ENCODE measurements around the gene NCBP2. TPM values are rescaled to one million over a fixed set of nuclear protein-coding genes. Genes with fewer than 3 reads are reported as not detected.

The NCBP2 gene
- total and polyA plus RNA-seq, 7 donors: 35.7 to 60.7 (median 44.9) TPM

DNA sequence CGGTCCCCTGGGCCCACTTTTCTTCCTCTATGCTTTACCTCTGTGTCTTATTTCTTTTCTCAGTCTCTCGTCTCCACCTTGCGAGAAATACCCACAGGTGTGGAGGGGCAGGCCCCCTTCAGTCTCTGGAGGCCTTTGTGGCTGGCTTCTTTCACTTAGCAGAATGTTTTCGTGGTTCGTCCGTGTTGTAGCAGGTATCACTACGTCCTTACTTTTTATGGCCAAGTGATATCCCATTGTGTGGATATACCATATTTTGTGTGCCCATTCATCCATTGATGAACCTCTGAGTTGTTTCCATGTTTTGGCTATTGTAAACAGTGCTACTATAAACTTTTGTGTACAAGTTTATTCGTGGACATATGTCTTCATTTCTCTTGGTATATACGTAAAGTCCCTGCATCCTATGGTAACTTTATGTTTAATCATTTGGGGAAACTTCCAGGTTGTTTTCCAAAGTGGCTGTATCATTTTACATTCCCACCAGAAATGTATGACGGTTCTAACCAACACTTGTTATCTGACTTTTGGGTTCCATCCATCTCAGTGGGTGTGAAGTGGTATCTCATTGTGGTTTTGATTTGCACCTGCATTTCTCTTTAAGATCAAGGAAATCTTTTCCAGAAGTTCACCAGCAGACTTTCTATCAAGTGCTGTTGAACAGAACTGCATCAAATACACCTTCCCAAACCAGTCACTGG is 20.8 kb upstream of the NCBP2 start:
- H3K9me3 ChIP-seq: no peaks in the 10 kb centered on the region
- TF ChIP-seq POLR2A (IDR thresholded peaks at IDR 0.05) (no peak), POLR2AphosphoS5 (IDR thresholded peaks at IDR 0.05) (no peak), EP300 (IDR thresholded peaks at IDR 0.05) (no peak)
- TF ChIP-seq, protein P1, sequence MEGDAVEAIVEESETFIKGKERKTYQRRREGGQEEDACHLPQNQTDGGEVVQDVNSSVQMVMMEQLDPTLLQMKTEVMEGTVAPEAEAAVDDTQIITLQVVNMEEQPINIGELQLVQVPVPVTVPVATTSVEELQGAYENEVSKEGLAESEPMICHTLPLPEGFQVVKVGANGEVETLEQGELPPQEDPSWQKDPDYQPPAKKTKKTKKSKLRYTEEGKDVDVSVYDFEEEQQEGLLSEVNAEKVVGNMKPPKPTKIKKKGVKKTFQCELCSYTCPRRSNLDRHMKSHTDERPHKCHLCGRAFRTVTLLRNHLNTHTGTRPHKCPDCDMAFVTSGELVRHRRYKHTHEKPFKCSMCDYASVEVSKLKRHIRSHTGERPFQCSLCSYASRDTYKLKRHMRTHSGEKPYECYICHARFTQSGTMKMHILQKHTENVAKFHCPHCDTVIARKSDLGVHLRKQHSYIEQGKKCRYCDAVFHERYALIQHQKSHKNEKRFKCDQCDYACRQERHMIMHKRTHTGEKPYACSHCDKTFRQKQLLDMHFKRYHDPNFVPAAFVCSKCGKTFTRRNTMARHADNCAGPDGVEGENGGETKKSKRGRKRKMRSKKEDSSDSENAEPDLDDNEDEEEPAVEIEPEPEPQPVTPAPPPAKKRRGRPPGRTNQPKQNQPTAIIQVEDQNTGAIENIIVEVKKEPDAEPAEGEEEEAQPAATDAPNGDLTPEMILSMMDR (IDR thresholded peaks at IDR 0.05): no peak
- no peak overlapping the region for H3K27ac ChIP-seq
- H3K27me3 ChIP-seq: no peaks in the 10 kb centered on the region
- WGBS, 2 donors: 41 to 63% methylated on average over 10 of the region's 10 CpGs
- no peak for DNase-seq
- no peaks in the 10 kb centered on the region for H3K36me3 ChIP-seq
- intact Hi-C loops (cut with DNase I): no loop called here
- no peak overlapping the region for H3K4me3 ChIP-seq
- peaks cover 0 to 12% (median 9%) of the 10 kb centered on the region in 4 donors for H3K4me1 ChIP-seq

DNA sequence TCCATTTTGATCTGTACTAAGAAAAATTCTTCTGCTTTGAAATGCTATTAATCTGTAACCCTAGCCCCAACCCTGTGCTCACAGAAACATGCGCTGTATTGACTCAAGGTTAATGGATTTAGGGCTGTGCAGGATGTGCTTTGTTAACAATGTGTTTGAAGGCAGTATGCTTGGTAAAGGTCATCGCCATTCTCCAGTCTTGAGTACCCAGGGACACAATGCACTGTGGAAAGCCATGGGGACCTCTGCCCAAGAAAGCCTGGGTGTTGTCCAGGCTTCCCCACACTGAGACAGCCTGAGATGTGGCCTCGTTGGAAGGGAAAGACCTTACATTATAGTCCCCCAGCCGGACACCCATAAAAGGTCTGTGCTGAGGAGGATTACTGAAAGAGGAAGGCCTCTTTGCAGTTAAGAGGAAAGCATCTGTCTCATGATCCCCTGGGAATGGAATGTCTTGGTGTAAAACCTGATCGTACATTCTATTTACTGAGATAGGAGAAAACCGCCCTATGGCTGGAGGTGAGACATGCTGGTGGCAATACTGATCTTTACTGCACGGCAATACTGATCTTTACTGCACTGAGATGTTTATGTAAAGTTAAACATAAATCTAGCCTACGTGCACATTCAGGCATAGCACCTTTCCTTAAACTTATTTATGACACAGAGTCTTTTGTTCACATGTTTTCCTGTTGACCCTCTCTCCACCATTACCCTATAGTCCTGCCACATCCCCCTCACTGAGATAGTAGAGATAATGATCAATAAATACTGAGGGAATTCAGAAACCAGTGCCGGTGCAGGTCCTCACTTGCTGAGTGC is 20.0 kb upstream of the NCBP2 start:
- no peak for DNase-seq
- TF ChIP-seq, protein P1 (IDR thresholded peaks at IDR 0.05): no peak
- Histone ChIP-seq H3K36me3 (no peaks in the 10 kb centered on the region), H3K27ac (no peak overlapping the region), H3K9me3 (no peaks in the 10 kb centered on the region), H3K27me3 (no peaks in the 10 kb centered on the region), H3K4me3 (no peak overlapping the region), H3K4me1 (peaks cover 0 to 4% (median 1%) of the 10 kb centered on the region in 4 donors)
- 15 to 53% methylated on average over 9 of the region's 9 CpGs for WGBS, 2 donors
- intact Hi-C loops (cut with DNase I): no loop called here

DNA sequence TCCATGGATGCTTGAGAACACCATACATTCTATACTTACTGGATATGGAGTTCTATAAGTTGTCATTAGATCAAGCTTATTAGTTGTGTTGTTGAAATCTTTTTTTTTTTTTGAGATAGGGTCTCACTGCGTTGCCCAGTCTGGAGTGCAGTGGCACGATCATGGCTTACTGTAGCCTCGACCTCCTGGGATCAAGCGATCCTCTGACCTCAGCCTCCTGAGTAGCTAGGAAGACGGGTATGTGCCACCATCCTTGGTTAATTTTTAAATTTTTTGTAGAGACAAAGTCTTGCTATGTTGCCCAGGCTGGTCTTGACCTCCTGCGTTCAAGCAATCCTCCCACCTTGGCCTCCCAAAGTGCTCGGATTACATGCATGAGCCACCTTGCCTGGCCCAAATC is 12.5 kb upstream of the NCBP2 start:
- Histone ChIP-seq H3K4me1 (no peaks in the 10 kb centered on the region), H3K36me3 (peaks cover 0 to 10% (median 0%) of the 10 kb centered on the region in 4 donors), H3K27me3 (no peaks in the 10 kb centered on the region), H3K9me3 (no peaks in the 10 kb centered on the region), H3K27ac (no peak overlapping the region), H3K4me3 (no peak overlapping the region)
- 82 to 94% methylated on average over 7 of the region's 7 CpGs for WGBS, 2 donors
- DNase-seq: no peak
- intact Hi-C loops (cut with DNase I): no loop called here
- TF ChIP-seq, protein P1 (IDR thresholded peaks at IDR 0.05): no peak
- TF ChIP-seq POLR2A (IDR thresholded peaks at IDR 0.05) (no peak), EP300 (IDR thresholded peaks at IDR 0.05) (no peak), POLR2AphosphoS5 (IDR thresholded peaks at IDR 0.05) (no peak)

DNA sequence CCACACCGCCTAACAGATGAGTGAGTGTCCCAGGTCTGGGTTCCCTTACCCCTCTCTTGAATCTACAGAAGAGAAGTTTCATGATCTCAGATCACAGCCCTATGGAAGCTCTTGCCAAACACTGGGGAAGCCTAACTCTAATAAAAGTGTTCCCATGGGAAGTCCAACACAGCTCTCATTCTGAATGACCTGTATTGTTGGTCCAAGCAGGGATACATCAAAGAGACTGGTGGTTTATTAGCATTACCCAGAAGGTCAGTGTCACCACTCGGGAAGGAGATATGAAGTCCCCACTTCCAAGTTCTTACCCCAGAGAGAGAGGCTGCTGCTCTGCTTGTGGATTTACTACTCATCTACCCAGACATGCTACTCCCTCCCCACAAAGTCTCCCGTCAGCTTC is 9.0 kb upstream of the NCBP2 start:
- Histone ChIP-seq H3K27me3 (no peaks in the 10 kb centered on the region), H3K36me3 (peaks cover 0 to 10% (median 0%) of the 10 kb centered on the region in 4 donors), H3K27ac (no peak overlapping the region), H3K4me3 (no peak overlapping the region), H3K9me3 (no peaks in the 10 kb centered on the region), H3K4me1 (no peaks in the 10 kb centered on the region)
- TF ChIP-seq EP300 (IDR thresholded peaks at IDR 0.05): no peak
- TF ChIP-seq POLR2AphosphoS5 (IDR thresholded peaks at IDR 0.05): no peak
- TF ChIP-seq POLR2A (IDR thresholded peaks at IDR 0.05): no peak
- TF ChIP-seq, protein P1 (IDR thresholded peaks at IDR 0.05): no peak
- no peak for DNase-seq
- intact Hi-C loops (cut with DNase I): no loop called here
- 93 to 94% methylated on average over 3 of the region's 3 CpGs for WGBS, 2 donors
